HAP-1 (cell line): ENCODE measurements around the gene ABAT.

ENCODE experiments used
- DNase-seq, 2 experiments: peaks; one replicate each; pipeline ENCODE4 v3.0.0-alpha.2; 2016 to 2020; ENCODE audit warnings: low spot score in 2 of 2
- H3K27me3 ChIP-seq: fragments of 250-450 bp; sonication (Bioruptor Pico); 2 replicates; pipeline ENCODE4 v1.5.1; 2020; ENCODE audit warnings: low read depth, mild to moderate bottlenecking, moderate library complexity
- H3K36me3 ChIP-seq: fragments of 250-450 bp; sonication (Bioruptor Pico); replicated peaks from 2 replicates; pipeline ENCODE4 v1.5.1; 2020; ENCODE audit warnings: mild to moderate bottlenecking
- H3K4me1 ChIP-seq: fragments of 250-450 bp; sonication (Bioruptor Pico); 2 replicates; pipeline ENCODE4 v1.5.1; 2020; ENCODE audit warnings: mild to moderate bottlenecking
- H3K4me3 ChIP-seq: fragments of 250-450 bp; sonication (Bioruptor Pico); 2 replicates; pipeline ENCODE4 v1.5.1; 2020; ENCODE audit warnings: mild to moderate bottlenecking, moderate library complexity
- H3K9me3 ChIP-seq: fragments of 250-450 bp; sonication (Bioruptor Pico); 2 replicates; pipeline ENCODE4 v1.5.1; 2020; ENCODE audit warnings: mild to moderate bottlenecking, moderate library complexity
- in situ Hi-C: fragments of 300-500 bp; cut with MboI; formaldehyde crosslinking; loops from 3 replicates; pipeline ENCODE4 v1.14.3; 2020; ENCODE audit warnings: low sequenced_read_pairs, inconsistent platforms, mixed read lengths

ABAT gene

DNA sequence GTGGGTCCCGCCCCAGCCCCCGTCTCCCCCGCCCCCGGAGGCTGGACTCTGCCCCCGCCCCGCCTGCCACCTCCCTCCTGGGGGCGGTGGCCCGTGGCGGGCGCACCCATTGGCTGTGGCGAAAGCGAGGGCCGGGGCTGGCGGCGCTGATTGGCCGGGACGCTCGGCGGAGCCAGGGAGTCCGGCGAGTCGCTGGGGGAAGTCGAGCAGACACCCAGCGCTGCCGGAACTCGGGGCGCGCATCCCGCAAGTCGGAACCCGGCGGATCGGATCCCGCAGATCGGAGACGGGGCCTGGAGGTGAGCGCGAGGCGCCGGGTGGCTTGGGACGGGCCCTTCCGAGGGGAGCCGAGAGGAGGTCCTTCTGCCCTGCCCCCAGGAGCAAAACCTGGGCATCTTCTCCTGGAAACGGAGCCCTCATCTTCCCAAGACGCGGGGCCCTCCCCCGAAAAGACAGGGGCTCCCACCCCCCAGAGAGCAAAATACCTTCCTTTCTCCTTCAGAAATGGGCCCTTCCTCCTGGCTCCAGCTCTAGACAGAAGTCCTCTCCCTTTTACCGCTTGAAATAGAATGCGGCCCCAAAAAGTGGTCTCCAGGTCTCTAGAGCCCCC lies at the start of gene ABAT:
ABAT (plus strand) TSS at position 205 of the 610 bp plus-strand sequence. CDS start 61,123 bp downstream, outside the sequence.
- Histone ChIP-seq H3K27me3 (no peaks in the 10 kb centered on the region), H3K9me3 (no peaks in the 10 kb centered on the region), H3K4me3 (peak within 1 kb of the TSS; percentile 62), H3K4me1 (peaks cover 5% of the 10 kb centered on the region; the same call in 1 of the 2 replicates), H3K36me3 (no peaks in the 10 kb centered on the region)
- in situ Hi-C loops = loop anchor here (25.0 kb wide), 1 partner anchor 463 kb away; no protein-coding TSS in a partner anchor
- DNase-seq = peak; percentile 85 to 92

DNA sequence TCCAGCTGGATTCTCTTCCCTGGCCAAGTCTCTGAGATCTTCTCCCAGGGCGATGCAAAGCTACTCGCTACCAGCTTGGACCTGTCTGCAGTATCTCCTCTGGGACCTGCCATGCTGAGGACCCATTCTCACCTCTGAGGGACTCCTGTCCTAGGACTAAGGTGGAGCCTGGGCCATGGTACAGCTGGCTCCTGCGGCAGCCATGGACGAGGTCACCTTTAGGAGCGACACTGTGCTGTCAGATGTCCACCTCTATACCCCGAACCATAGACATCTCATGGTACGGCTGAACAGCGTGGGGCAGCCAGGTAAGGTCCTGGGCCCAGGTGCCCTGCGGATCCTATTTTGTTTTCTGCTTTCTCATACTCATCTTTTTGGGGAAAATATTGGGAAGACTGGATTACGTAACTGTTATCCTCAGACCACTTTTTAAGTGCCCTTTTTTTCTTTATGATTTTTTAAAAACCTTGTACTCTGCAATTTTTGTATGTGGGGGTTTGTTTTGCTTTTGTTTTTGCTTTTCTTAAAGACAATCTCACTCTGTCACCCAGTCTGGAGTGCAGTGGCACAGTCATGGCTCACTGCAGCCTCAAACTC lies 48.8 kb upstream of the ABAT start:
- Histone ChIP-seq H3K4me1 (no peaks in the 10 kb centered on the region), H3K4me3 (no peak overlapping the region), H3K9me3 (no peaks in the 10 kb centered on the region), H3K27me3 (no peaks in the 10 kb centered on the region), H3K36me3 (peaks cover 51% of the 10 kb centered on the region)
- DNase-seq = no peak
- in situ Hi-C loops = no loop called here

DNA sequence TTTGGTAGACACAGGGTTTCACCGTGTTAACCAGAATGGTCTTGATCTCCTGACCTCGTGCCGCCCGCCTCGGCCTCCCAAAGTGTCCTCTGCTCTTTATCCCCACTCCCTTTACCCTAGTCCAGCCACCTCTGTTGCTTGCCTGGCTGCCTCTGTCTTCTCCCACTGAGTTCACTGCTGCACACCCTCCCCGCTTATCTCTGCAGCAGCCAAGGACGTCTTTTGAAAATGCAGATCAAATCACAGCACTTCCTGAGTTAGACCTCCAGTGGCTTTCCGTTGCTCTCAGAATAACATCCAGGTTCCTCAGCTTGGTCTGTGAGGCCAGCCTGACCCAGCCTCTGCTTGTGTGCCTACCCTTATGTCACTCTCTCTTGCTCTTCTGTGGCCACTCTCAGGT lies 47.5 kb upstream of the ABAT start:
- peaks cover 64% of the 10 kb centered on the region for H3K36me3 ChIP-seq
- no peak overlapping the region for H3K4me3 ChIP-seq
- H3K9me3 ChIP-seq = no peaks in the 10 kb centered on the region
- H3K4me1 ChIP-seq = no peaks in the 10 kb centered on the region
- in situ Hi-C loops = no loop called here
- no peak for DNase-seq
- H3K27me3 ChIP-seq = no peaks in the 10 kb centered on the region

DNA sequence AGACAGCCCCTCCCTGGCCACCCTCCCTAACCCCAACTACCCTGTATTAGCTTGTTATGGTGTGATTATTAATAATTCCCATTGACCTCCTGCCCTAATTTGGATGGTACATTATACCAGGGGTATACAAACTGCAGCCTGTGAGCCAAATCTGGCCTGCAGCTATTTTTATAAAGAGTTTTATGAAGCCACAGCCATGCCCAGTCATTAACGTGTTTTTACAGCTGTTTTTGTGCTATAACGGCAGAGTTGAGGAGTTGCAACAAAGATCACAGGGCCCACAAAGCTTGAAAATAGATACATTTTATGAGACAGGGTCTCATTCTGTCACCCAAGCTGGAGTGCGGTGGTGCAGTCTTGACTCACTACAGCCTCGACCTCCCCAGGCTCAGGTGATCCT lies 47.0 kb upstream of the ABAT start:
- Histone ChIP-seq H3K27me3 (no peaks in the 10 kb centered on the region), H3K4me3 (no peak overlapping the region), H3K36me3 (peaks cover 67% of the 10 kb centered on the region), H3K9me3 (no peaks in the 10 kb centered on the region), H3K4me1 (no peaks in the 10 kb centered on the region)
- in situ Hi-C loops = no loop called here
- DNase-seq = no peak

DNA sequence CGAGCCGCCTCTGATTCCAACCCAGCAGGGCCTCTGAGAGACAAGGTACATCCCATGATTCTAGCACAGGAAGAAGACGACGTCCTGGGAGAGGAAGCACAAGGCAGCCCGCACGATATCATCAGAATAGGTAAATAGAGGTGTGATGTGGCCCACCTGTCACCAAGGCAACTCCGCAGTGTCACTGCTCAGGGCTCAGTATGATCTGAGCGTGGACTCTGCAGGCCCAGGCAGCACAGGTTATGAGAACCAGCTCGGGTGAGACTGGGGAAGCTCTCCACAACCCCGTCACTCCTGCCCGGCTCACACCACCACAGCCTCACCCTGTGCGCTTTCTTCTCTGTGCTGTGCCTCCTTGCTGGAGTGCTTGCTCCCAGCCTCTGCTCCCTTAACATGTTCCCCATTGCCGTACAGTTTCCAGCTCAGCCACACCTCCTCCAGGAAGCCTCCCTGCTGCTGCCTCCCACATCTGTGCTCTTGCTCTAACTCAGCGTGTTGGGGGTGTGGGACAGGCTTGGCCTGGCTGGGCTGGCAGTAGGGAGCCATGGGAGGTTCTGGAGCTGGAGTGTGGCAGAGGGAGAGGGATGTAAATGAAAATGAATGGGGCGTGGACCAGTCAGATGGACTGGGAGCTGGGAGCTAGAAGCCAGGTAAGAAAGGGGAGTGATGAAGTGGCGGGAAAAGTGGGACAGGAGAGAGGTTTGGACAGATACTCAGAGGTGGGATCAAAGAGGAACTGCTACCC lies 45.3 kb upstream of the ABAT start:
- in situ Hi-C loops = no loop called here
- no peaks in the 10 kb centered on the region for H3K9me3 ChIP-seq
- no peak overlapping the region for H3K4me3 ChIP-seq
- H3K36me3 ChIP-seq = peaks cover 69% of the 10 kb centered on the region
- H3K4me1 ChIP-seq = no peaks in the 10 kb centered on the region
- no peaks in the 10 kb centered on the region for H3K27me3 ChIP-seq
- no peak for DNase-seq

DNA sequence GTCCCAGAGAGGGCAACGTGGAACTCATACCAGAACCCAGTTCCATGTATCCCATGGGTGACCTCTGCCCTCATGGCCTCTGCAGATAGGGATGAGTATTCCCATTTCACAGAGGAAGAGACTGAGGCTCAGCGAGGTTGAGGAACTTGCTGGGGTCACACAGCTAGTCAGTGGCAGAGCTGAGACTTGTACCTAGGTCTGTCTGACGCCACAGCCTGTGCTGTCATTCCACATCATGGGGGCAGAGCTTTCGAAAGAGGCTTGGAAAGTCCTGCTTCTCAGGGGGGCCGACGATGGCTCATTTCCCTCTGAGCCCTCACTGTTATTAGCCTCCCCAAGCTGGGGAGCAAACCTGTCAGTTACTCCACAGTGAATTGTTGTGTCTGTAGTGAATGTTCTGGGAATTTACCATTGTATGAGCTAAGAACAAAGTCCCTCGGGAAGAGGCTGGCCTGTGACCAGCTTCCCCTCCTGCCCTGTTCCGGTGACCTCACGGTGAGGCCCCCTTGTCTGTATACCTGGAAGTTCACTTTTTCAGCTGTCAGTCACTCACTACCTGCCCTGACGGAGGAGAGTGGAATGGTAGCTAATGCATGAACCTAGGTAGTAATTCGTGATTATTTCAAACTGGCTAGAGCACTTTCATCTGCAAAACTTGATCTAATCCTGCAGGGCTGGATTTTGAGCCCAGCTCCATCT lies 44.0 kb upstream of the ABAT start:
- Histone ChIP-seq H3K27me3 (no peaks in the 10 kb centered on the region), H3K4me3 (no peak overlapping the region), H3K36me3 (peaks cover 74% of the 10 kb centered on the region), H3K9me3 (no peaks in the 10 kb centered on the region), H3K4me1 (no peaks in the 10 kb centered on the region)
- no peak for DNase-seq
- in situ Hi-C loops = no loop called here

DNA sequence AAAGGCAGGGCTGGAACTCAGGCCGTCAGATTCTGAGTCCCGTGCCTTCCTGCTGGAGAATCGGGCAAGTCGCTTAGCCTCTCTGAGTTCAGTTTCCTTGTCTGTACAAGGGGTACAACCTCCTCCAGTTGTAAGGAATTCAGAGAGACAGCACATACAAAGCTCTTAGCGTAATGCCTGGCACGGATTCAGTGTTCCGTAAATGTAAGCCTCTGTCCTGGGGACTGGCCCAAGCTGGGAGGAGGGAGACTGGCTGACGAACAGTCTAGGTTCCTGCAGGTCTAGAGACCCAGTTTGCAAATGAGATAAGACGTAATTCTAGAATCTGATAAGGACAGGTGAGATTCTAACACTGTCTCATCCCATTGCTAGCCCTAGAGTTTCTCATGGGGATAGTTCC lies 43.0 kb upstream of the ABAT start:
- in situ Hi-C loops = no loop called here

DNA sequence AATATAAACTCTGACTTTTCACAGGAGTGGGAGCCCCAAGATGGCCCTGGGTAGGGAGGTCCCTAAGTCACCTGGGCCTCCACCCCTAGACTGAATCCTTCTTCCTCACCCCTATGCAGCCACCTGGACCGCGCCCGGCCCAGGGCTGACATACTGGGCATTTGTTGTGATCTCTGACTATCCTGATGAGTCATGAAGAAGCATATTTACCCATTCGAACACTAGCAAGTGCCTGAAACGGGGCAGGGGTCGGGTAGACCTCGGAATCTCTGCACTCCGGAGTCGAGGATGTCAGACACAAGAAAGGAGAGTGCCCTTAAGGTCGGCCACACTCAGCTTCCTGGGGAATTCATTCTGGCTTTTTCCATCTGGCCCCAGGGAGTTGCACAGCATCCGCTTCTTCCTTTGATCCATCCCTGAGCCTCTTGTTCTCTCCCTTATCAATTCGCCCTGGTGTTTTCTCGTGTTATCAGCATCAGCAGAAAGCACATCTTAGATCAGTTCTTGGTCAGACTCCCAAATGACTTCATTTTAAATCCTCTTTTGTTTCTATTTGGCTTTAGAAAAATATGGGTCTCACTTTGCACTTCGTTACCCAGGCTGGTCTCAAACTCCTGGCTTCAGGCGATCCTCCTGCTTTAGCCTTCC lies 42.5 kb upstream of the ABAT start:
- DNase-seq = no peak
- in situ Hi-C loops = no loop called here
- H3K4me3 ChIP-seq = no peak overlapping the region
- no peaks in the 10 kb centered on the region for H3K27me3 ChIP-seq
- H3K36me3 ChIP-seq = peaks cover 76% of the 10 kb centered on the region
- H3K4me1 ChIP-seq = no peaks in the 10 kb centered on the region
- H3K9me3 ChIP-seq = no peaks in the 10 kb centered on the region

More for the DNA sequence above, 43.0 kb upstream of the ABAT start:
- H3K4me1 ChIP-seq = no peaks in the 10 kb centered on the region
- no peaks in the 10 kb centered on the region for H3K9me3 ChIP-seq
- peaks cover 74% of the 10 kb centered on the region for H3K36me3 ChIP-seq
- no peak overlapping the region for H3K4me3 ChIP-seq
- DNase-seq = no peak
- no peaks in the 10 kb centered on the region for H3K27me3 ChIP-seq

DNA sequence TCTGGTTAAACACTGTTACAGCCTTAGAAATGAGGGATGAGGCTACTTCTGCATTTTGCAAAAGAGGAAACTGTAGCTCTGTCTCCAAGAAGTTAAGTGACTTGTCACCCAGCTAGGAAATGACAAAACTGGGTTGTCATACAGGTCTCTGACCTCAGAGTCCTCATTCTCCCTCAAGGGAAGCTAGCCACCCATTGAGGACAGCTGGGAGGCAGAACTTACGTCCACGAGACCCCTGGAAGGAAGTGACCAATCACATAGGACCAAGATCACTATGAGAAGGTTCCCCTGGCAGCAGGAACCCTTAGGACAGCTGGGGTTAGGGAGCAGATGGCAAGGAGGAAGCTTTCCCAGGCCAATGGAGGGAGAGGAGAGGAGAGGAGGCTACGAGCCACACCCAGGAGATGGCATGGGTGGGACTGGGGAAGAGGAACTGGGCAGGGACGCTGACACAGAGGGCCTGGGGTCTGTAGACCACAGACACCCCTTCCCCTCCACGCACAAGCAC lies 41.7 kb upstream of the ABAT start:
- Histone ChIP-seq H3K36me3 (peaks cover 74% of the 10 kb centered on the region), H3K4me1 (no peaks in the 10 kb centered on the region), H3K9me3 (no peaks in the 10 kb centered on the region), H3K27me3 (no peaks in the 10 kb centered on the region), H3K4me3 (no peak overlapping the region)
- no peak for DNase-seq
- in situ Hi-C loops = no loop called here

DNA sequence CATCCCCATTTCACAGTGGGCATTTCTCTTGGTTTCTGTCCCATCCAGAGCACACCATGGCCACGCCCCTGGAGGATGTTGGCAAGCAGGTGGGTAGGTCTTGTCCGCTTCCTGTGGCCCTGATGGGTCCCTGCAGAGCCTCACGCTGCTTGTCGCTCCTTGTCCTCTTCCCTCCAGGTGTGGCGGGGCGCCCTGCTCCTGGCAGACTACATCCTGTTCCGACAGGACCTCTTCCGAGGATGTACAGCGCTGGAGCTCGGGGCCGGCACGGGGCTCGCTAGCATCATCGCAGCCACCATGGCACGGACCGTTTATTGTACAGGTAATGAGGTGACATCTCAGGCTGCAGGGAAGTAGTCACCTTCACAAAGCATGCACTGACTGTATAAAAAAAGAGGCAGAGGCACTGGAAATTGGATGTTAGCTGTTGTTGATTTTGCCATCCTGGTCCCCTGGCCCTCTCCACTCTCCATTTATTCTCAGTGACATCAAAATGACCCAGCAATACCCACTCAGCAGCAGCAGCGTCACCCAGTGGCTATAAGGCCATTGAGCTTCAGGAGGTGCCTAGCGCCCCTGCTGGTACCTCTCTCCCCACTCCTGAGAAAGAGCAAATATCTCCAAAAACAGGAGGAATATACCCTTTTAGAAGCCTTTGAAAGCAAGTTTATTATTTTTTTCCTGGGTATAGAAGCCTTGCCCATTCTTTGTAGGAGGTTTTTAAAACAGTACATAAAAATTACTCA lies 39.3 kb upstream of the ABAT start:
- no peaks in the 10 kb centered on the region for H3K27me3 ChIP-seq
- H3K4me3 ChIP-seq = no peak overlapping the region
- H3K9me3 ChIP-seq = no peaks in the 10 kb centered on the region
- peak; percentile 34 to 66 for DNase-seq
- H3K36me3 ChIP-seq = peaks cover 67% of the 10 kb centered on the region
- in situ Hi-C loops = no loop called here
- no peaks in the 10 kb centered on the region for H3K4me1 ChIP-seq

DNA sequence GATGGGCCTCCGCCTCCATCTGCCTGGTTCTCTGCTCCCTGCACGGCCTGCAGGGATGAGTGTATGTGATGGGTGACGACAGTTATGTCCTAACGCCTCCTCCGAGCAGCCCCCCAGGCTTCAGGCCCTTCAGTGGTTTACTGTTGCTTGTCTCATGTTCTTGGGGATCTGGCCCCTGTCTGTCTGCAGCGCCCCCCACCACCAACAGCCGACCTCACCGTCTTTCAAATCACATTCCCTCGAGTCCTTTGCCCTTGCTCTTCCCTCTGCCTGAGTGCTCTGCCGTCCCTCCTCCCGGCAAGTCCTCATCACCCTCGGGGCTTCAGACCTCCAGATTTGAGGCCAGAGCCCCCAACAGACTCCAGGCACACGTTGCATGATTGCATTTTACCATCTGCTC lies 34.7 kb upstream of the ABAT start:
- in situ Hi-C loops = no loop called here
- H3K4me1 ChIP-seq = no peaks in the 10 kb centered on the region
- no peaks in the 10 kb centered on the region for H3K27me3 ChIP-seq
- no peaks in the 10 kb centered on the region for H3K9me3 ChIP-seq
- peaks cover 79% of the 10 kb centered on the region for H3K36me3 ChIP-seq
- H3K4me3 ChIP-seq = no peak overlapping the region
- DNase-seq = no peak

DNA sequence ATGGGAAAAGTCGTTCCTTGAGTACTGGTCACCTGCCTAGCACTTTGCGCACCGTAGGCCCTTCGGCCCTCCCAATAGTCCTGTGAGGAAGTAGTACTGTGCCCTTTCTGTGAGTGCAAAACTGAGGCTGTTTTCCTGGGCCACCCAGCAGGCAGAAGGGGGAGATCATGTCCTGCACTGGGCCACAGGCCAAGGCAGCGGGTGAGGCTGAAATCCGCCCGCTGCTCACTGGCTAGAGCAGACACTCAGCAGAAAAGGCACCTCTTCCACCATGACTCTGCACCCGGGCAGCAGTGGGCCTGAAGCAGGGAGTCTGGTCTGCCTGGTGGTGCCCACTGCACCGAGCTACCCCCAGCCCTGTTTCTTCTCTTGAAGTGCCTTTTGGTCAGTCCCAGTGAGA lies 32.7 kb upstream of the ABAT start:
- no peaks in the 10 kb centered on the region for H3K27me3 ChIP-seq
- H3K36me3 ChIP-seq = peaks cover 73% of the 10 kb centered on the region

DNA sequence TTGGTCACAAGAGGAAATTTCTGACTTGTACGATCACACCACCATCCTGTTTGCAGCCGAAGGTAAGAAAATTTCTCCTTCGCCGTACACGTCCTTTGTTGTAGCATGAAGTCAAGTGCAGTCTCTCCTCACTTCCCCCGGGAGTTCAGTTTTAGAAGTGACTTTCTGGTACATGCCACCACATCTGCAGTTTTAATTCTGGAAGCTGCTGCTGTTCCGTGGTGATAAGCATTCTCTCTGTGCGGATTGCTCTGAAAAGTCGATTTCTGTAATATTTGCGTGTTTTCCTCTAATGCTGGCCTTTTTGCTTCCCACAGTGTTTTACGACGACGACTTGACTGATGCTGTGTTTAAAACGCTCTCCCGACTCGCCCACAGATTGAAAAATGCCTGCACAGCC lies 32.3 kb upstream of the ABAT start:
- Histone ChIP-seq H3K36me3 (peaks cover 72% of the 10 kb centered on the region), H3K4me1 (no peaks in the 10 kb centered on the region), H3K9me3 (no peaks in the 10 kb centered on the region), H3K27me3 (no peaks in the 10 kb centered on the region), H3K4me3 (no peak overlapping the region)
- in situ Hi-C loops = no loop called here
- DNase-seq = no peak

More for the DNA sequence above, 32.7 kb upstream of the ABAT start:
- H3K4me3 ChIP-seq = no peak overlapping the region
- no peaks in the 10 kb centered on the region for H3K9me3 ChIP-seq
- in situ Hi-C loops = no loop called here
- H3K4me1 ChIP-seq = no peaks in the 10 kb centered on the region
- no peak for DNase-seq
